Hypothalamus (tissue), 51 donors: Measurements from ENCODE around the gene OR10A6.

ENCODE experiments used
- DNase-seq, 51 donors: peaks; one replicate each; lab custom pipeline; 2025; lab: John Stamatoyannopoulos, UW

Gene OR10A6

DNA sequence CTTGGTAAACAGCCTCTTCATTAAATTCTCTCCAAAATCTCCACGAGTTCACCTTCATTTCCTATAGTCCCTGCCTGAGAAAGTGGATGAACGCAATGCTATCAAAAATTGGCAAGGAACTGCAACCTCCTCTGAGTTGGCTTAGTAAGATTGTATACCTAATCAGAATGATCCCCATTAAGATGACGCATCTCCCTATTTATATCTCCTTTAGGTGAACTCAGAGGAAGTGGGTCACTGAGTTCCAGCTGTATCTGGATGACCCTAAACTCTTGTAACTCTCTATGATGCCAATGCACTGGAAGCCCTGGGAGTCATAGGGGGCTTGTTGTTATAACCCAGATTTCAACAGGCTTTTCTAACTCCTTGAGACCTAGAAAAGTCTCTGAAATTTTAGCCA lies 48.2 kb downstream of the OR10A6 start:
- DNase-seq = no peak
